Sigmoid colon (tissue), 4 donors: ENCODE data around the gene TMEM94.
"Not testable (repeated sequence)": the region's sequence is repeated elsewhere in the genome, so short reads cannot be mapped to it uniquely, and the experiment has no call there.

Experiments
- POLR2A ChIP-seq, 2 donors: fragments of 450-650 bp; IDR thresholded peaks; one replicate each; pipeline ENCODE4 v1.6.1; 2016; ENCODE audit warnings: antibody characterized with exemption in 2 of 2, mild to moderate bottlenecking in 2 of 2, moderate library complexity in 2 of 2
- POLR2AphosphoS5 ChIP-seq, 4 donors: sonication (generic); formaldehyde crosslinking; IDR thresholded peaks; one replicate each; pipeline ENCODE4 v1.6.1; 2017; ENCODE audit warnings: antibody characterized with exemption in 4 of 4
- TF ChIP-seq, protein P1 (sequence below), 4 experiments: fragments of 450-650 bp in 3 of 4; fragments of 200-600 bp in 1 of 4; IDR thresholded peaks; one replicate each; pipeline ENCODE4 v1.5.1; 2016 to 2019; ENCODE audit warnings: antibody characterized with exemption in 4 of 4, mild to moderate bottlenecking in 3 of 4, moderate library complexity in 2 of 4

DNA sequence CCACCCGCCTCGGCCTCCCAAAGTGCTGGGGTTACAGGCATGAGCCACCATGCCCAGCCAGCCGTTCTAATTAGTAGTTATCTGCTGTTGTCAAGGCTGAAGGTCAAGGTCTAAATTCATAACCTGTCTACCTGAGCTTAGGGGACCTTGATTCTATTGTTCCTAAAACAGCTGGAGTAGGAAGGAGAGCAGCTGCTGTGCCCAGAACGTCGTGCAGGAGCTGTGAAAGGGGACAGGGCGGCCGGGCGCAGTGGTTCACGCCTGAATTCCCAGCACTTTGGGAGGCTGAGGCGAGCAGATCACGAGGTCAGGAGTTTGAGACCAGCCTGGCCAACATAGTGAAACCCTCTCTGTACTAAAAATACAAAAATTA, 21.0 kb downstream of the TMEM94 start:
- TF ChIP-seq, protein P1, sequence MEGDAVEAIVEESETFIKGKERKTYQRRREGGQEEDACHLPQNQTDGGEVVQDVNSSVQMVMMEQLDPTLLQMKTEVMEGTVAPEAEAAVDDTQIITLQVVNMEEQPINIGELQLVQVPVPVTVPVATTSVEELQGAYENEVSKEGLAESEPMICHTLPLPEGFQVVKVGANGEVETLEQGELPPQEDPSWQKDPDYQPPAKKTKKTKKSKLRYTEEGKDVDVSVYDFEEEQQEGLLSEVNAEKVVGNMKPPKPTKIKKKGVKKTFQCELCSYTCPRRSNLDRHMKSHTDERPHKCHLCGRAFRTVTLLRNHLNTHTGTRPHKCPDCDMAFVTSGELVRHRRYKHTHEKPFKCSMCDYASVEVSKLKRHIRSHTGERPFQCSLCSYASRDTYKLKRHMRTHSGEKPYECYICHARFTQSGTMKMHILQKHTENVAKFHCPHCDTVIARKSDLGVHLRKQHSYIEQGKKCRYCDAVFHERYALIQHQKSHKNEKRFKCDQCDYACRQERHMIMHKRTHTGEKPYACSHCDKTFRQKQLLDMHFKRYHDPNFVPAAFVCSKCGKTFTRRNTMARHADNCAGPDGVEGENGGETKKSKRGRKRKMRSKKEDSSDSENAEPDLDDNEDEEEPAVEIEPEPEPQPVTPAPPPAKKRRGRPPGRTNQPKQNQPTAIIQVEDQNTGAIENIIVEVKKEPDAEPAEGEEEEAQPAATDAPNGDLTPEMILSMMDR (IDR thresholded peaks at IDR 0.05): not testable (repeated sequence)
- TF ChIP-seq POLR2A, POLR2AphosphoS5 (IDR thresholded peaks at IDR 0.05): not testable (repeated sequence)
